Measurements from ENCODE around the gene SYT1.

The SYT1 gene

GRCh38 chr12:79424109-79424721 is 559.6 kb downstream of the SYT1 start:
- CTCF ChIA-PET, result no interaction called here
- no peak overlapping the region for H3K27ac ChIP-seq (ENCODE audit: extremely low read depth, low read depth, low read length)
- no peak for TF ChIP-seq ZNF335 (tag by site-specific recombination; conservative IDR thresholded peaks at IDR 0.05)
- no peak for TF ChIP-seq ZNF426 (tag by site-specific recombination; IDR thresholded peaks at IDR 0.05)
- TF ChIP-seq ZNF791 (tag by site-specific recombination; IDR thresholded peaks at IDR 0.05), result no peak
- no peak for TF ChIP-seq ZBTB17 (tag by site-specific recombination; IDR thresholded peaks at IDR 0.05)
- no peak for TF ChIP-seq HOXD13 (CRISPR knock-in tag; IDR thresholded peaks at IDR 0.05; ENCODE audit: borderline replicate concordance)
- TF ChIP-seq ZNF248 (tag by site-specific recombination; IDR thresholded peaks at IDR 0.05), result no peak
- no peak for TF ChIP-seq ZNF626 (tag by site-specific recombination; IDR thresholded peaks at IDR 0.05)
- TF ChIP-seq ZNF664 (tag by site-specific recombination; IDR thresholded peaks at IDR 0.05), result no peak
- no peak for TF ChIP-seq ZNF121 (tag by site-specific recombination; IDR thresholded peaks at IDR 0.05)
- no peak for TF ChIP-seq ZXDB (tag by site-specific recombination; IDR thresholded peaks at IDR 0.05)
- no peak for TF ChIP-seq KLF8 (tag by site-specific recombination; IDR thresholded peaks at IDR 0.05)
- no peak for TF ChIP-seq ZNF280C (tag by site-specific recombination; IDR thresholded peaks at IDR 0.05)
- TF ChIP-seq ATF2 (tag by site-specific recombination; IDR thresholded peaks at IDR 0.05; ENCODE audit: low read depth), result no peak
- no peak for TF ChIP-seq MYNN (tag by site-specific recombination; IDR thresholded peaks at IDR 0.05; ENCODE audit: borderline replicate concordance)
- no peak for TF ChIP-seq ZSCAN5A (tag by site-specific recombination; IDR thresholded peaks at IDR 0.05)
- TF ChIP-seq ZSCAN30 (tag by site-specific recombination; IDR thresholded peaks at IDR 0.05), result no peak
- no peak for TF ChIP-seq MZF1 (tag by site-specific recombination; IDR thresholded peaks at IDR 0.05; ENCODE audit: borderline replicate concordance)
- TF ChIP-seq ZNF645 (tag by site-specific recombination; IDR thresholded peaks at IDR 0.05), result no peak
- H3K9me3 ChIP-seq (ENCODE audit: control insufficient read depth, insufficient read depth, low read depth, low read length), result no peaks in the 10 kb centered on the region
- POLR2A ChIA-PET, result no interaction called here
- H3K4me1 ChIP-seq (ENCODE audit: control insufficient read depth, insufficient read depth, low read length), result no peaks in the 10 kb centered on the region
- no peak overlapping the region for H3K4me3 ChIP-seq (ENCODE audit: low read depth, low read length)
- H3K36me3 ChIP-seq (ENCODE audit: control insufficient read depth in 2 of 2, insufficient read depth in 1 of 2, low read length in 2 of 2), result no peaks in the 10 kb centered on the region

- no peak overlapping the region for H3K4me3 ChIP-seq (ENCODE audit: low read depth, low read length)
- no peaks in the 10 kb centered on the region for H3K4me1 ChIP-seq (ENCODE audit: control insufficient read depth, insufficient read depth, low read length)
- no peak overlapping the region for H3K27ac ChIP-seq (ENCODE audit: extremely low read depth, low read depth, low read length)
- POLR2A ChIA-PET, result no interaction called here
- H3K9me3 ChIP-seq (ENCODE audit: control insufficient read depth, insufficient read depth, low read depth, low read length), result no peaks in the 10 kb centered on the region
- CTCF ChIA-PET, result interaction anchor here (0.6 to 1.2 kb wide), 3 partner anchors 8 to 60 kb away, joined by 6 to 7 read pairs (median 6); no protein-coding TSS in a partner anchor
- TF ChIP-seq HOXC10 (CRISPR knock-in tag; IDR thresholded peaks at IDR 0.05), result no peak
- no peak for TF ChIP-seq ZNF777 (tag by site-specific recombination; IDR thresholded peaks at IDR 0.05; ENCODE audit: borderline replicate concordance)
- TF ChIP-seq ZNF660 (tag by site-specific recombination; IDR thresholded peaks at IDR 0.05), result no peak
- no peak for TF ChIP-seq ZNF654 (tag by site-specific recombination; IDR thresholded peaks at IDR 0.05; ENCODE audit: low read depth)
- no peak for TF ChIP-seq ZNF404 (tag by site-specific recombination; IDR thresholded peaks at IDR 0.05)
- TF ChIP-seq ZNF214 (tag by site-specific recombination; IDR thresholded peaks at IDR 0.05; ENCODE audit: borderline replicate concordance), result no peak
- no peak for TF ChIP-seq ZNF398 (tag by site-specific recombination; IDR thresholded peaks at IDR 0.05)
- TF ChIP-seq ZNF37A (tag by site-specific recombination; IDR thresholded peaks at IDR 0.05), result no peak
- no peak for TF ChIP-seq ZNF2 (tag by site-specific recombination; IDR thresholded peaks at IDR 0.05)
- no peaks in the 10 kb centered on the region for H3K36me3 ChIP-seq (ENCODE audit: control insufficient read depth in 2 of 2, insufficient read depth in 1 of 2, low read length in 2 of 2)
Observed at GRCh38 chr12:79426121-79426520, 561.5 kb downstream of the SYT1 start.

Measured in HEK293 (cell line).